Measurements from ENCODE around the gene SKA3.

Gene SKA3

GRCh38 chr13:21115231-21115630 is 61.1 kb downstream of the SKA3 start:
- Histone ChIP-seq H3K27me3 (ENCODE audit: insufficient read depth, low read length) (no peaks in the 10 kb centered on the region), H2AFZ (ENCODE audit: low read length) (no peak overlapping the region), H3K9me2 (ENCODE audit: low read depth, low read length) (no peaks in the 10 kb centered on the region), H3K36me3 (ENCODE audit: insufficient read depth, low read length) (no peaks in the 10 kb centered on the region), H3K9me3 (ENCODE audit: low read length) (no peaks in the 10 kb centered on the region), H3K4me1 (ENCODE audit: insufficient read depth, low read length, severe bottlenecking) (no peaks in the 10 kb centered on the region), H3K79me2 (ENCODE audit: insufficient read depth, low read length) (no peaks in the 10 kb centered on the region), H3K4me3 (ENCODE audit: low read depth, low read length, poor library complexity, severe bottlenecking) (no peak overlapping the region), H4K20me1 (ENCODE audit: insufficient read depth, low read length) (no peaks in the 10 kb centered on the region), H3K9ac (ENCODE audit: low read length) (no peak overlapping the region), H3F3A (ENCODE audit: insufficient read depth, low read length) (no peaks in the 10 kb centered on the region), H3K27ac (ENCODE audit: low read depth, low read length, poor library complexity, severe bottlenecking) (no peak overlapping the region), H3K4me2 (ENCODE audit: low read length) (no peak overlapping the region)
- no peak for TF ChIP-seq CTCF (IDR thresholded peaks at IDR 0.05; ENCODE audit: low read length)

- H3K79me2 ChIP-seq (ENCODE audit: insufficient read depth, low read length) = no peaks in the 10 kb centered on the region
- no peaks in the 10 kb centered on the region for H4K20me1 ChIP-seq (ENCODE audit: insufficient read depth, low read length)
- no peak overlapping the region for H3K9ac ChIP-seq (ENCODE audit: low read length)
- no peaks in the 10 kb centered on the region for H3K36me3 ChIP-seq (ENCODE audit: insufficient read depth, low read length)
- no peaks in the 10 kb centered on the region for H3K4me1 ChIP-seq (ENCODE audit: insufficient read depth, low read length, severe bottlenecking)
- TF ChIP-seq CTCF (IDR thresholded peaks at IDR 0.05; ENCODE audit: low read length) = no peak
- TF ChIP-seq EZH2 (IDR thresholded peaks at IDR 0.05; ENCODE audit: borderline replicate concordance, low read length) = no peak
- H2AFZ ChIP-seq (ENCODE audit: low read length) = no peak overlapping the region
- H3K9me2 ChIP-seq (ENCODE audit: low read depth, low read length) = no peaks in the 10 kb centered on the region
- no peaks in the 10 kb centered on the region for H3K27me3 ChIP-seq (ENCODE audit: insufficient read depth, low read length)
- no peak overlapping the region for H3K4me2 ChIP-seq (ENCODE audit: low read length)
- H3K27ac ChIP-seq (ENCODE audit: low read depth, low read length, poor library complexity, severe bottlenecking) = no peak overlapping the region
- no peak overlapping the region for H3K4me3 ChIP-seq (ENCODE audit: low read depth, low read length, poor library complexity, severe bottlenecking)
- H3K9me3 ChIP-seq (ENCODE audit: low read length) = no peaks in the 10 kb centered on the region
- no peaks in the 10 kb centered on the region for H3F3A ChIP-seq (ENCODE audit: insufficient read depth, low read length)
Observed at GRCh38 chr13:21111546-21111945, 64.8 kb downstream of the SKA3 start.

- no peak overlapping the region for H3K9ac ChIP-seq (ENCODE audit: low read length)
Observed at GRCh38 chr13:21109168-21109567, 67.2 kb downstream of the SKA3 start.

More at GRCh38 chr13:21109168-21109567, 67.2 kb downstream of the SKA3 start:
- H3K4me2 ChIP-seq (ENCODE audit: low read length) = no peak overlapping the region
- no peaks in the 10 kb centered on the region for H3K27me3 ChIP-seq (ENCODE audit: insufficient read depth, low read length)
- no peaks in the 10 kb centered on the region for H4K20me1 ChIP-seq (ENCODE audit: insufficient read depth, low read length)
- no peak for TF ChIP-seq EZH2 (IDR thresholded peaks at IDR 0.05; ENCODE audit: borderline replicate concordance, low read length)
- TF ChIP-seq CTCF (IDR thresholded peaks at IDR 0.05; ENCODE audit: low read length) = no peak
- H3K4me3 ChIP-seq (ENCODE audit: low read depth, low read length, poor library complexity, severe bottlenecking) = no peak overlapping the region
- H3F3A ChIP-seq (ENCODE audit: insufficient read depth, low read length) = no peaks in the 10 kb centered on the region
- no peaks in the 10 kb centered on the region for H3K4me1 ChIP-seq (ENCODE audit: insufficient read depth, low read length, severe bottlenecking)
- H3K79me2 ChIP-seq (ENCODE audit: insufficient read depth, low read length) = no peaks in the 10 kb centered on the region
- H3K36me3 ChIP-seq (ENCODE audit: insufficient read depth, low read length) = no peaks in the 10 kb centered on the region
- H2AFZ ChIP-seq (ENCODE audit: low read length) = no peak overlapping the region
- no peaks in the 10 kb centered on the region for H3K9me2 ChIP-seq (ENCODE audit: low read depth, low read length)
- H3K9me3 ChIP-seq (ENCODE audit: low read length) = no peaks in the 10 kb centered on the region
- H3K27ac ChIP-seq (ENCODE audit: low read depth, low read length, poor library complexity, severe bottlenecking) = no peak overlapping the region
